HepG2 (cell line): Measurements from ENCODE around the gene SHOX. TPM values are rescaled to one million over a fixed set of nuclear protein-coding genes. Genes with fewer than 3 reads are reported as not detected.

ENCODE experiments used
- ASH2L ChIP-seq: fragments of 300-600, 200-600 bp; sonication (generic); IDR thresholded peaks from 2 replicates; pipeline ENCODE4 v1.7.0; 2017; ENCODE audit warnings: low read depth, mild to moderate bottlenecking, moderate library complexity, mixed read lengths, low read length; ENCODE audit not compliant: insufficient read length
- CHCHD3 ChIP-seq: sonication (generic); formaldehyde crosslinking; IDR thresholded peaks from 2 replicates; pipeline ENCODE4 v1.8.0; 2022; ENCODE audit warnings: mild to moderate bottlenecking, missing genetic modification reagents, moderate library complexity
- DBP ChIP-seq: sonication (generic); formaldehyde crosslinking; IDR thresholded peaks from 2 replicates; pipeline ENCODE4 v1.4.0; 2020; ENCODE audit warnings: missing genetic modification reagents; ENCODE audit errors: not compliant biosample characterization
- GPBP1L1 ChIP-seq: sonication (generic); formaldehyde crosslinking; IDR thresholded peaks from 2 replicates; pipeline ENCODE4 v1.5.0; 2020; ENCODE audit warnings: mild to moderate bottlenecking, missing genetic modification reagents
- KIAA2018 ChIP-seq: sonication (generic); formaldehyde crosslinking; IDR thresholded peaks from 2 replicates; pipeline ENCODE4 v1.5.0; 2020; ENCODE audit warnings: mild to moderate bottlenecking, missing genetic modification reagents, borderline replicate concordance
- ZKSCAN1 ChIP-seq: fragments of 150-350 bp; IDR thresholded peaks from 2 replicates; pipeline ENCODE4 v1.6.1; 2014; ENCODE audit warnings: low read length
- ZNF558 ChIP-seq: sonication (generic); formaldehyde crosslinking; IDR thresholded peaks from 2 replicates; pipeline ENCODE4 v1.9.0; 2022; ENCODE audit warnings: mild to moderate bottlenecking, missing genetic modification reagents, borderline replicate concordance
- ZNF772 ChIP-seq: sonication (generic); formaldehyde crosslinking; IDR thresholded peaks from 2 replicates; pipeline ENCODE4 v1.5.0; 2020; ENCODE audit warnings: mild to moderate bottlenecking, missing genetic modification reagents
- ZNF891 ChIP-seq: sonication (generic); formaldehyde crosslinking; IDR thresholded peaks from 2 replicates; pipeline ENCODE4 v1.5.0; 2020; ENCODE audit warnings: mild to moderate bottlenecking, missing genetic modification reagents
- polyA plus RNA-seq, 8 experiments: library from polyadenylated mRNA; depleted of rRNA in 3 of 8; stranded (reverse) in 7 of 8; unstranded in 1 of 8; fragments of >200 nt; fragmentation: Illumina TruSeq in 4 of 8; extraction: Trizol in 4 of 8; gene quantifications; 2 replicates each; pipeline versions ENCODE4 v1.2.1 to v1.2.3, GENCODE V29; 2011 to 2016; ENCODE audit warnings: low read depth in 4 of 8, missing spikeins in 1 of 8, mixed read lengths in 1 of 8; ENCODE audit not compliant: insufficient read depth in 1 of 8
- total RNA-seq, 5 experiments: library from RNA; depleted of rRNA; stranded (reverse); fragments of >200 nt; fragmentation: Illumina TruSeq; extraction: Trizol; gene quantifications; 2 replicates each; pipeline ENCODE4 v1.2.3, GENCODE V29; 2016; ENCODE audit warnings: low read depth in 1 of 5

SHOX gene
- total and polyA plus RNA-seq, 2 of the 13 experiments (the other 11 are each of a cell fraction or from before 2014, with no cell fraction given) = not detected

- TF ChIP-seq KIAA2018 (CRISPR knock-in tag) (no peak), ZKSCAN1 (no peak), ZNF558 (CRISPR knock-in tag) (no peak), CHCHD3 (CRISPR knock-in tag) (no peak), DBP (no peak), GPBP1L1 (no peak), ZNF772 (no peak), ZNF891 (no peak), ASH2L (no peak)
These were observed 45.3 kb upstream of the SHOX start (continued) for GRCh38 chrX:585115-585808.
